Measurements from ENCODE around the gene JOSD2. TPM values are rescaled to one million over a fixed set of nuclear protein-coding genes. Genes with fewer than 3 reads are reported as not detected.

The JOSD2 gene
- total RNA-seq, 1 donor: 22.8 TPM

GRCh38 chr19:50457300-50457699, 53.7 kb downstream of the JOSD2 start:
- H2AFZ ChIP-seq (ENCODE audit: low read length): no peak overlapping the region
- TF ChIP-seq CTCF (IDR thresholded peaks at IDR 0.05; ENCODE audit: extremely low read depth, low read depth, low read length): no peak

More at GRCh38 chr19:50457300-50457699, 53.7 kb downstream of the JOSD2 start:
- Histone ChIP-seq H3K36me3 (ENCODE audit: insufficient read depth, low read length) (no peaks in the 10 kb centered on the region), H3K79me2 (ENCODE audit: insufficient read depth, low read length) (no peaks in the 10 kb centered on the region), H4K20me1 (ENCODE audit: insufficient read depth, low read length) (no peaks in the 10 kb centered on the region), H3K4me2 (ENCODE audit: insufficient read depth, low read length) (no peak overlapping the region), H3K9me3 (ENCODE audit: low read depth, low read length) (no peaks in the 10 kb centered on the region), H3K4me3 (ENCODE audit: insufficient read depth, low read length) (no peak overlapping the region), H3K4me1 (ENCODE audit: insufficient read depth, low read length) (peaks cover 8% of the 10 kb centered on the region), H3K27ac (ENCODE audit: low read depth, low read length) (no peak overlapping the region), H3K27me3 (ENCODE audit: insufficient read depth, low read length) (peaks cover 13% of the 10 kb centered on the region)
- peak; percentile 72 for DNase-seq (ENCODE audit: insufficient read length, low spot score, missing footprints)

Other genes starting within 250 kb of the JOSD2 start
- gene KCNC3, start 181.8 kb downstream of the JOSD2 start, total RNA-seq: under 0.01 TPM in 1 of 2 replicates, not detected in the other
- gene NAPSA, start 145.6 kb downstream of the JOSD2 start, total RNA-seq: under 0.01 and 0.29 TPM in 2 replicates
- 91.1 and 113 TPM in 2 replicates for gene NR1H2, start 134.7 kb downstream of the JOSD2 start, total RNA-seq
- gene POLD1, start 126.8 kb downstream of the JOSD2 start, total RNA-seq: 14.7 and 15.6 TPM in 2 replicates
- 0.36 TPM in 1 of 2 replicates, not detected in the other for gene SPIB, start 92.3 kb downstream of the JOSD2 start, total RNA-seq
- not detected in 2 replicates for gene MYBPC2, start 78.3 kb downstream of the JOSD2 start, total RNA-seq
- gene EMC10, start 34.7 kb downstream of the JOSD2 start, total RNA-seq: 47.1 and 56.5 TPM in 2 replicates
- 0.29 and 0.36 TPM in 2 replicates for gene GARIN5A, start 34.3 kb downstream of the JOSD2 start, total RNA-seq
- not detected in 2 replicates for gene ASPDH, start 2.7 kb upstream of the JOSD2 start, total RNA-seq
- not detected in 2 replicates for gene LRRC4B, start 57.2 kb upstream of the JOSD2 start, total RNA-seq
- 0.36 TPM in 1 of 2 replicates, not detected in the other for gene SYT3, start 128.7 kb upstream of the JOSD2 start, total RNA-seq
- not detected in 2 replicates for gene C19orf81, start 138.3 kb upstream of the JOSD2 start, total RNA-seq
- gene SHANK1, start 208.6 kb upstream of the JOSD2 start, total RNA-seq: 0.88 and 1.1 TPM in 2 replicates
- 19.7 and 23.5 TPM in 2 replicates for gene CLEC11A, start 212.2 kb upstream of the JOSD2 start, total RNA-seq

Data from osteoblast (primary cell).